K562 (cell line): Measurements from ENCODE around the gene ZFYVE28. TPM values are rescaled to one million over a fixed set of nuclear protein-coding genes. Genes with fewer than 3 reads are reported as not detected.
"Not testable (repeated sequence)": the region's sequence is repeated elsewhere in the genome, so short reads cannot be mapped to it uniquely, and the experiment has no call there.

Experiments
- ATAC-seq: fragments of 200-7000 bp; cut with Tn5 transposase; 3 replicates; pipeline ENCODE4 v1.9.1; 2020; ENCODE audit warnings: moderate library complexity
- BruUV-seq: library from RNA; stranded (reverse); fragments of 400-500 nt; replicated peaks from 2 replicates; lab custom pipeline; 2021; lab: Mats Ljungman, UMichigan
- CTCF ChIA-PET: fragments of 300-600 bp; formaldehyde crosslinking; extraction: SDS; loops from one replicate; lab custom pipeline; 2021; ENCODE audit warnings: low intra/inter-chr PET ratio; lab: Yijun Ruan, JAX
- POLR2A ChIA-PET: fragments of 300-600, 350-650 bp; sonication (Branson Sonifier 250); formaldehyde crosslinking; extraction: SDS; loops from one replicate; lab custom pipeline; 2021; ENCODE audit warnings: antibody characterized with exemption, inconsistent platforms; lab: Yijun Ruan, JAX
- DNase-seq, 4 experiments: peaks; one replicate each; pipeline versions ENCODE4 v3.0.0 to v3.0.0-alpha.2; 2011 to 2018; ENCODE audit warnings: low spot score in 3 of 4, mixed read lengths in 3 of 4; ENCODE audit errors: extremely low read depth in 1 of 4
- FAIRE-seq: peaks from 2 replicates; lab custom pipeline; 2011; peaks lifted over from hg19 to GRCh38; lab: Jason Lieb, UNC
- H2AFZ ChIP-seq: 2 replicates; pipeline ENCODE4 v1.6.0; 2011; ENCODE audit warnings: low read depth, low read length, control low read depth, inconsistent platforms
- H3K27ac ChIP-seq: fragments of 200-600 bp; 3 replicates; pipeline ENCODE4 v1.8.0; 2011; ENCODE audit warnings: low read depth, mild to moderate bottlenecking, control low read depth, inconsistent platforms, low read length, moderate library complexity, mixed read lengths; ENCODE audit errors: extremely low read depth
- H3K27me3 ChIP-seq, 2 experiments: fragments of 300-600 bp in 1 of 2; 2 replicates in 1 of 2; 3 replicates in 1 of 2; pipeline versions ENCODE4 v1.6.0 to v1.8.0; 2011; ENCODE audit warnings: inconsistent platforms in 2 of 2, low read length in 2 of 2, mild to moderate bottlenecking in 1 of 2, mixed read lengths in 1 of 2, moderate library complexity in 1 of 2; ENCODE audit not compliant: control insufficient read depth in 2 of 2, insufficient read depth in 2 of 2
- H3K36me3 ChIP-seq: fragments of 300-600 bp; 3 replicates; pipeline ENCODE4 v1.8.0; 2011; ENCODE audit warnings: mild to moderate bottlenecking, low read length, inconsistent platforms; ENCODE audit not compliant: control insufficient read depth, insufficient read depth
- H3K4me1 ChIP-seq, 2 experiments: fragments of 200-600 bp in 1 of 2; replicated peaks in 1 of 2; 2 replicates in 1 of 2; 3 replicates in 1 of 2; pipeline versions ENCODE4 v1.5.1 to v1.8.0; 2011; ENCODE audit warnings: inconsistent platforms in 2 of 2, low read length in 2 of 2, mild to moderate bottlenecking in 1 of 2, mixed read lengths in 1 of 2, moderate library complexity in 1 of 2; ENCODE audit not compliant: control insufficient read depth in 2 of 2, insufficient read depth in 2 of 2
- H3K4me2 ChIP-seq: 2 replicates; pipeline ENCODE4 v1.6.1; 2011; ENCODE audit warnings: low read length, control low read depth, inconsistent platforms, mixed read lengths; ENCODE audit not compliant: insufficient read depth
- H3K4me3 ChIP-seq: fragments of 200-600 bp; sonication (generic), shearing (Covaris generic); 2 replicates; pipeline ENCODE4 v1.5.1; 2016; ENCODE audit warnings: control low read depth, inconsistent platforms
- H3K79me2 ChIP-seq: fragments of 200-600 bp; 3 replicates; pipeline ENCODE4 v1.8.0; 2011; ENCODE audit warnings: low read length, inconsistent platforms; ENCODE audit not compliant: control insufficient read depth, insufficient read depth
- H3K9ac ChIP-seq, 2 experiments: 2 replicates each; pipeline versions ENCODE4 v1.6.0 to v1.6.1; 2011; ENCODE audit warnings: low read depth in 2 of 2, low read length in 2 of 2, control low read depth in 1 of 2, inconsistent platforms in 1 of 2, mild to moderate bottlenecking in 1 of 2, mixed read lengths in 1 of 2; ENCODE audit not compliant: insufficient read depth in 1 of 2
- H3K9me1 ChIP-seq: one replicate; pipeline ENCODE4 v1.6.0; 2011; ENCODE audit warnings: inconsistent platforms, mild to moderate bottlenecking, low read length, moderate library complexity; ENCODE audit not compliant: control insufficient read depth, insufficient read depth
- H3K9me3 ChIP-seq: replicated peaks from 2 replicates; pipeline ENCODE4 v1.5.1; 2011; ENCODE audit warnings: low read depth, low read length, inconsistent platforms; ENCODE audit not compliant: control insufficient read depth, insufficient read depth
- H4K20me1 ChIP-seq: replicated peaks from 2 replicates; pipeline ENCODE4 v1.6.1; 2011; ENCODE audit warnings: low read length, inconsistent platforms, mixed read lengths; ENCODE audit not compliant: control insufficient read depth, insufficient read depth
- CHD4 ChIP-seq: fragments of 200-600 bp; sonication (generic); IDR thresholded peaks from 3 replicates; pipeline ENCODE4 v1.6.1; 2012; ENCODE audit warnings: low read depth, mild to moderate bottlenecking, mixed read lengths, low read length, inconsistent platforms; ENCODE audit not compliant: insufficient read depth, insufficient replicate concordance, poor library complexity, severe bottlenecking
- ZBTB33 ChIP-seq: sonication (generic); formaldehyde crosslinking; IDR thresholded peaks from 2 replicates; pipeline ENCODE4 v1.8.1; 2023; ENCODE audit warnings: mild to moderate bottlenecking, missing genetic modification reagents
- WGBS: fragments of 100-300 bp; shearing (Covaris generic); methylation state at CpG from one replicate; pipeline ENCODE4 v1.1.6; 2016; ENCODE audit warnings: low coverage, mixed read lengths; ENCODE audit not compliant: insufficient coverage; ENCODE audit errors: missing lambda C conversion rate; 5-methylcytosine and 5-hydroxymethylcytosine counted together
- in situ Hi-C: fragments of 300-500 bp; cut with MboI; formaldehyde crosslinking; loops from 4 replicates; pipeline ENCODE4 v1.15.0; 2018; ENCODE audit warnings: inconsistent platforms, mixed read lengths
- intact Hi-C: fragments of 100-400 bp; cut with micrococcal nuclease; formaldehyde crosslinking; loops from 2 replicates; pipeline ENCODE4 v1.14.2; 2022
- polyA plus RNA-seq, 8 experiments: library from polyadenylated mRNA; depleted of rRNA in 4 of 8; stranded (reverse) in 5 of 8; unstranded in 3 of 8; fragments of >200 nt; fragmentation: Nextera tagmentation in 2 of 8; fragmentation: Illumina TruSeq in 1 of 8; extraction: Ambion mirVana in 2 of 8; extraction: Trizol in 1 of 8; gene quantifications; 2 replicates each; pipeline versions ENCODE4 v1.2.1 to v1.2.3, GENCODE V29; 2011 to 2014; ENCODE audit warnings: inconsistent platforms in 1 of 8, missing spikeins in 1 of 8
- total RNA-seq, 7 experiments: library from RNA; depleted of rRNA in 6 of 7; stranded (reverse); fragments of >200 nt in 6 of 7; fragmentation: Illumina TruSeq in 2 of 7; extraction: Trizol in 2 of 7; gene quantifications; 2 replicates each; pipeline versions ENCODE4 v1.2.1 to v1.2.3, GENCODE V29; 2011 to 2021; ENCODE audit warnings: low replicate concordance in 1 of 7

The ZFYVE28 gene
- total and polyA plus RNA-seq, 9 of the 15 experiments (the other 6 are each of a cell fraction or from before 2014, with no cell fraction given): 1.3 to 24.8 (median 8.9) TPM

DNA sequence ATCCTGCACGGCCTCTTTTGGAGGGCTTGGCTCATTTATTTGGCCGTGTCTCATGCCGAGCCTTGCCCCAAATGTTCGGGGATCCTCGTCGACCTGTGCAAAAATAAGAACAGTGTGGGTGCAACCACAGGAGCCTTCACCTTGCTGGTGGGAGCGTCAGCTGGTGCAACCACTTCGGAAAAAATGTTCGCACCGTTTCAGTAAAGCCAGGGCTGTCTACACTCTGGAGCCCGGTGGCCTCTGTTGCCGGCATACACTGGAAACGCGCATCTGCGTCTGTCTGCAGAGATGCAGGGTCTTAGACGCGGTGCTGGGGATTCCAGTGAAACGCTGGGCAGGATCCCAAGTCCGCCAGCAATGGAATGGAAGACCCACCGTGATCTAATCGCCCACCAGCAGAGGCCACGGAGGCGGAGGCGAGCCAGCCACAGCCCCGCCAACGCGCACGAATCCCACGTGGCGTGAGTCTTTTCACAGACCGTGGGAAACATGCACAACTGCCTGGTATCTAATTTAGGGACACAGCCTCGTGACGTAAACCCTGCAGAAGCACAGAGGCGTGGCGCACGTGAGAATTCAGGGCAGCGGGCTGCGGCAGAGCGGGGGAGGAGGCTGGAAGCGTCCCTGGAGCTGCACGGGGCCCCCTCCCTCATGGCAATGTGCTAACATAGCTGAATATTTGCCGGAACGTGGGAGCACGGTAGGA lies 142.7 kb downstream of the ZFYVE28 start:
- Histone ChIP-seq H3K9me1 (no peaks in the 10 kb centered on the region), H4K20me1 (no peaks in the 10 kb centered on the region), H3K27ac (no peak overlapping the region), H3K79me2 (no peaks in the 10 kb centered on the region), H3K36me3 (peaks cover 12% of the 10 kb centered on the region; the same call in 1 of the 3 replicates), H3K4me2 (no peak overlapping the region), H3K9me3 (no peaks in the 10 kb centered on the region), H3K9ac (peak overlapping the region in 1 of 2 experiments; percentile 7; a peak in 1 of 4 replicates), H3K4me3 (no peak overlapping the region), H3K27me3 (no peaks in the 10 kb centered on the region), H2AFZ (no peak overlapping the region), H3K4me1 (peaks cover 5 to 50% of the 10 kb centered on the region in 2 experiments; a peak in 4 of 5 replicates)
- ATAC-seq (no peak), FAIRE-seq (peak; percentile 44), DNase-seq (no peak)
- in situ Hi-C loops: no loop called here
- ChIA-PET POLR2A (no interaction called here), CTCF (no interaction called here)
- intact Hi-C loops: no loop called here
- 79% methylated on average over 36 of the region's 44 CpGs for WGBS
- TF ChIP-seq CHD4 (no peak), ZBTB33 (CRISPR knock-in tag) (peak; percentile 25; the same call in 1 of the 2 replicates)
- BruUV-seq: no TSS peak

DNA sequence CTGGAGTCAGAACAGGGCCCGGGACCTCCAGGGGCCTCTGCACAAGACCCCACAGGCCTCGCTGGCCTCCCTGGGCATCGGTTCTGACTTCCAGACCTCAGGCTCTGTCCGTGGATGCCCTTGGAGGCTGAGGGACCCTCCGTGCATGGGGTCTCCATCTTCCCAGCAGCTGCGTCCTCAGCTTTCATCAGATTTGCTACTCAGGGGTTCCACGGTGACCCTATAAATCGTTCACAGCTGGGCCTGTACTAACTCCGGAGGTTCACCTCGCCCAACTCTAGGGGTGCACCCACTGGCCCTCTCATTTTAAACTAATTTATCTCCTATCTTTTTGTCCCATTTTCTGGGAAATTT lies 143.4 kb downstream of the ZFYVE28 start:
- ATAC-seq, H2AFZ ChIP-seq, H3K27me3 ChIP-seq, H3K4me3 ChIP-seq, H3K9me1 ChIP-seq, BruUV-seq, H3K27ac ChIP-seq, DNase-seq, H3K79me2 ChIP-seq, H4K20me1 ChIP-seq, H3K9me3 ChIP-seq, intact Hi-C loops, FAIRE-seq, H3K4me2 ChIP-seq, CTCF ChIA-PET, H3K9ac ChIP-seq, in situ Hi-C loops: not testable (repeated sequence)
- 66% methylated on average over 7 of the region's 10 CpGs for WGBS
- peaks cover 12% of the 10 kb centered on the region; the same call in 1 of the 3 replicates for H3K36me3 ChIP-seq
- POLR2A ChIA-PET: interaction anchor here (0.6 kb wide), 1 partner anchor 1076 kb away, joined by 3 read pairs; no protein-coding TSS in a partner anchor
- peaks cover 5 to 57% of the 10 kb centered on the region in 2 experiments; a peak in 4 of 5 replicates for H3K4me1 ChIP-seq
